ENCODE measurements around the gene INTS4.
"Not testable (repeated sequence)": the region's sequence is repeated elsewhere in the genome, so short reads cannot be mapped to it uniquely, and the experiment has no call there.

INTS4 gene

DNA sequence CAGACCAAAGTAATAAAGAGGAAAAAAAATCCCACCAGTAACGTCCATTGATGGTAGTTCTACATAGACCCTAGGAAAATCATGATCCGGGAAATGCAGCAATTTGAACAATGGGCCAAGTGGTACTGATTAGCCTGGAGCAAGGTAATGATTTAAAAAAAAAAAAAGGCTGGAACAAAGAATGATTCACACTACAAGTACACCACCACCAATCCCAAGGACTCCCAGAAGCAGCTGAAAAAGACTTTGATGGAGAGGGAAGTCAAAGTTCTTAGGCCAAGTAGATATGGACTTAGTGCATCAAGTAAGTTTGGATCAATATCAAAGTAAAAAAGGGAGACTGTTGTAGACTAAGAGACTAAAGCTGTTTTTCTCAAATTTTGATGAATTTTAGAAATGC, 16.8 kb upstream of the INTS4 start:
- H3K4me3 ChIP-seq (ENCODE audit: low read length): no peak overlapping the region
- no peaks in the 10 kb centered on the region for H3K27me3 ChIP-seq (ENCODE audit: insufficient read depth, low read length)
- H2AFZ ChIP-seq (ENCODE audit: low read depth, low read length): no peak overlapping the region
- no peaks in the 10 kb centered on the region for H3K9me3 ChIP-seq (ENCODE audit: low read length)
- no peaks in the 10 kb centered on the region for H3K36me3 ChIP-seq (ENCODE audit: insufficient read depth, low read length)
- no peaks in the 10 kb centered on the region for H3K4me1 ChIP-seq (ENCODE audit: insufficient read depth, low read length)

DNA sequence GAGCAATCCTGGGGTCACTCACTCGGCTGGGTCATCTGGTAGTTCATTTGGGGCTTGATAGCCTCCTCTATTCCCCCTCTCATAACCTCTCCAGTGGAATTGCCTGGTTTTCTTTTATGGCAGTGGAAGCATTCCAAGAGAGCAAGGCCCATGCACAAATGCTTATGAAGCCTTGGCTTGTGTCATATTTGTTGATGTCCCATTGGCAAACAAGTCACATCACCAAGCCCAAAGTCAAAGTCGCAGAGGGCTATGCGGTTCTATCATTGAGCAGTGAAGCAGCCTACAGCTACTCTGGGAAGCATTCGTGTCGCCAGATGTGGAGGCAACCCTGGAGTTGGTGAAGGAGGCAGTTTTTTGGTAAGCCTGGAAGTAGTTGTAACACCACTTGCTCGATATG, 16.3 kb upstream of the INTS4 start:
- H3K36me3 ChIP-seq (ENCODE audit: insufficient read depth, low read length): no peaks in the 10 kb centered on the region
- no peaks in the 10 kb centered on the region for H3K27me3 ChIP-seq (ENCODE audit: insufficient read depth, low read length)
- H3K4me3 ChIP-seq (ENCODE audit: low read length): no peak overlapping the region
- no peaks in the 10 kb centered on the region for H3K9me3 ChIP-seq (ENCODE audit: low read length)
- no peaks in the 10 kb centered on the region for H3K4me1 ChIP-seq (ENCODE audit: insufficient read depth, low read length)
- no peak overlapping the region for H2AFZ ChIP-seq (ENCODE audit: low read depth, low read length)

DNA sequence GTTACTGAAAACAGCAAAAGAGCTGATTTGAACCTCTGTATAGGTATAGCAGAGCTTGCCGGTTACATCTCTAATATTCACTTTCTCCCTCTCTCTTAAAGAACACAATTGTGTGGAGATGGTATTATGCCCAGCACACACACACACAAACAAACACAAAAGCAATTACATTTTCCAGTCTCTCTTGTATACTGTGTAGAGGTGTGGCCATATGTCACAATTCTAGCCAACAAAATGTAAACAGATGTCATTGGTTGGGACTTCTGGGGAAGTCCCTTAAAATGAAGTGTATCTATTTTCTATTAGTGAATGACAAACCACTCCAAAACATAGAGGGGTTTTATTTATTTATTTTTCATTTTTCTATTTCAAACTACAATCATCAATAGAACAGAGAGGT, 15.8 kb upstream of the INTS4 start:
- H3K36me3 ChIP-seq (ENCODE audit: insufficient read depth, low read length): no peaks in the 10 kb centered on the region
- no peak overlapping the region for H3K4me3 ChIP-seq (ENCODE audit: low read length)
- no peaks in the 10 kb centered on the region for H3K4me1 ChIP-seq (ENCODE audit: insufficient read depth, low read length)
- no peak overlapping the region for H2AFZ ChIP-seq (ENCODE audit: low read depth, low read length)
- H3K9me3 ChIP-seq (ENCODE audit: low read length): no peaks in the 10 kb centered on the region
- H3K27me3 ChIP-seq (ENCODE audit: insufficient read depth, low read length): no peaks in the 10 kb centered on the region

DNA sequence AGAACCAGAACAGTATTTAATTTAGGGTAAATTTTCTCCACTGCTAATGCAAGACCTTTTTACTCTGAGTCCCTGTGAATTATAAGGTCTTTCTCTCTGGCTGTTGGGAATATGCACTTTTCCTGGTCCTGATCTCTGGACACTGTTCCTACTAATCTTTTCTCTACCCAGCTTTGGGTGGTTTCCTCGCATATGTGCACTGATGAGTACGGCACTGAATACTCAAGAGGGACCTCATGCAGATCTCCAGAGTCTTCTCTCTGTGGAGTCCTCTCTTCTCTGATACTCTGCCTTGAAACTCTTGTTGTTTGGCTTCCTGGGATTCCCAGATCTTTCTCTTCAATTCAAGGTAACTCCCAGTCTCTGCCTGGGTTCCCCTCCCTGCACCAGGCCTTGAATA, 14.6 kb upstream of the INTS4 start:
- Histone ChIP-seq H3K27me3 (ENCODE audit: insufficient read depth, low read length) (no peaks in the 10 kb centered on the region), H3K4me1 (ENCODE audit: insufficient read depth, low read length) (no peaks in the 10 kb centered on the region), H3K4me3 (ENCODE audit: low read length) (no peak overlapping the region), H2AFZ (ENCODE audit: low read depth, low read length) (no peak overlapping the region), H3K9me3 (ENCODE audit: low read length) (no peaks in the 10 kb centered on the region), H3K36me3 (ENCODE audit: insufficient read depth, low read length) (no peaks in the 10 kb centered on the region)

DNA sequence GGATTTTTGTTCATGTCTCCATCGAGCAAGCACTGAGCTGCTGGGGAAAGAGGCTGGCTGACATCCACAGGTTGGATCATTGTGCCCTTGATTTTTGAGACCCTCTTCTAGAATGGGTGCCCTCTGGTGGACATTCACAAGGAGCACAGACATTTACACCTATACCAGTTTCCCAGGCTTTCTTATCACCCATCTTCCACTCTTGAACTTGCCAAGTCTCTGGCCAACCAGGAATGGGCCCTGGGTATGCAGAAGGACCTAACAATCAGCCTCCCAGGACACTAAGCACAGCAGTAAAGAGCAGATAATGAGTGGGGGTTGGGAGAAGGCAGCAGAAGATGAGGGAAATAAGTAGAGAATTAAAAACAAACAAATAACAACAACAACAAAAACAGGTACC, 5.7 kb upstream of the INTS4 start:
- H2AFZ ChIP-seq (ENCODE audit: low read depth, low read length): no peak overlapping the region
- no peak overlapping the region for H3K4me3 ChIP-seq (ENCODE audit: low read length)
- H3K4me1 ChIP-seq (ENCODE audit: insufficient read depth, low read length): no peaks in the 10 kb centered on the region
- H3K27me3 ChIP-seq (ENCODE audit: insufficient read depth, low read length): no peaks in the 10 kb centered on the region
- H3K9me3 ChIP-seq (ENCODE audit: low read length): no peaks in the 10 kb centered on the region
- H3K36me3 ChIP-seq (ENCODE audit: insufficient read depth, low read length): no peaks in the 10 kb centered on the region

DNA sequence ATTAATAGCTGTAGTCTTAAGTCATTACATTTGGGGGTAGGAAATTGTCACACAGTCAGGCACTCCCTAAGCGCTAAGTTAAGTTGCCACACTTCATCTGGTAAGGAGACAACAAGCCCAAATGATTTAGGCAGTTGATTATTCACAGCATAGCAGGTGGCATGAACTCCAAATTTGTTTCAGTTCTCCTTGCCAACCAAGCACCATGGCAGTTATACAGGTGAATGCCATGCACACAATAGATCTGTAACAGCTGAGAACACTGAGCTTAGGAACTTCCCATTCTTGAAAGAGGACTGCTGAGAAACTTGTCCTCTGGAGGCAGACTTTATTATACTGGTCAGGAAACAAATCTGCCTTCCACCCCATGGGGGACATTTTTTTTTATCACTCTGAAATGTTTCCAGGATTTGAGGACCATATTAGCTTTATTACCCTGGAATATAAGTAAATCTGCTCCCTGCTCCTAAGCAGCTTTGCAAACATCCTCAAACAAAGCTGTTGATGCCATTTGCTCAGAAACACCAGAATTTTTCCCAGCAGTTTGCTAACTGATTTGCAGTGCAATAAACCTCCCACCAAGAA, 5.1 kb upstream of the INTS4 start:
- Histone ChIP-seq H3K4me3 (ENCODE audit: low read length) (no peak overlapping the region), H3K4me1 (ENCODE audit: insufficient read depth, low read length) (no peaks in the 10 kb centered on the region), H3K9me3 (ENCODE audit: low read length) (no peaks in the 10 kb centered on the region), H3K36me3 (ENCODE audit: insufficient read depth, low read length) (no peaks in the 10 kb centered on the region), H3K27me3 (ENCODE audit: insufficient read depth, low read length) (no peaks in the 10 kb centered on the region), H2AFZ (ENCODE audit: low read depth, low read length) (no peak overlapping the region)

DNA sequence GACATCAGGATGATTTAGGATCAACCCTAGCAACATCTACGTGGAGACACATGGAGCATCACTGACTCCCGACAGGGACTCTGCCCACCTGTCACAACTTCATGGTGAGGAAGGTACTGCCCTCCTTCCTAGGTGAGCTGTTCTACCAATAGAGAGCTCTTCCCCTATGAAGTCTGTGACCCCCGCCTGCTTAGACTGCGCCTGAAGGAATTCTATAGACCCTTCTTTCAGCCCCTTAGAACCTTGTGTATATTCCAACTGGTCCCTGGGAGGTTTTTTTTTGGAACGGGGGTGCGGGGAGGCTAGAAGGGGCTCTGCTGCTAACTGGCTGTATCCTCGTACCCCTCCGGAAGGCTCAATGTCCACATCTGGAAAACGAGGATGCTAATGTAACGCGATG, 566 bp downstream of the INTS4 start:
- H3K4me3 ChIP-seq (ENCODE audit: low read length): peak overlapping the region; percentile 96
- H3K36me3 ChIP-seq (ENCODE audit: insufficient read depth, low read length): peaks cover 15% of the 10 kb centered on the region
- H3K27me3 ChIP-seq (ENCODE audit: insufficient read depth, low read length): no peaks in the 10 kb centered on the region
- H3K9me3 ChIP-seq (ENCODE audit: low read length): no peaks in the 10 kb centered on the region
- H3K4me1 ChIP-seq (ENCODE audit: insufficient read depth, low read length): peaks cover 11% of the 10 kb centered on the region
- H2AFZ ChIP-seq (ENCODE audit: low read depth, low read length): peak overlapping the region; percentile 81

DNA sequence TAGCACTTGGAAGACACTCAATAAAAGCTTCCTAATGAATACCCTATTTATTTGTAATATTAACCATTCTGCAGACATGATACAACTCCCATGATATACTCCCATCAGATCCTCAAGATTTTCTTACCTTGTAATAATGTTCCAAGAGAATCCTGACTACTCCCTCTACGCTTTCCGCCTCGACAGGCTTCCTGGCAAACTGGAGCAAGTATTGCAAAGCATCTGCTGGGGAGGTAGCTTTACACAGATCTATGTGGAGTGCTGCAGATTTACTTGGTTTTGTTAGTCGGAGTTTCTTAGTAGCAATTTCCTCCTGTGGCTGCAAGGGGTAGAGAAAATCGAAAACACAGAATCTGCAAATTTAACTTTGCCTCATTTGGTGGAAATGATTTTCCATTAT, 3.5 kb downstream of the INTS4 start:
- Histone ChIP-seq H3K4me3 (ENCODE audit: low read length) (no peak overlapping the region), H3K27me3 (ENCODE audit: insufficient read depth, low read length) (no peaks in the 10 kb centered on the region), H3K9me3 (ENCODE audit: low read length) (peaks cover 3% of the 10 kb centered on the region), H3K36me3 (ENCODE audit: insufficient read depth, low read length) (peaks cover 30% of the 10 kb centered on the region), H2AFZ (ENCODE audit: low read depth, low read length) (no peak overlapping the region), H3K4me1 (ENCODE audit: insufficient read depth, low read length) (peaks cover 11% of the 10 kb centered on the region)

DNA sequence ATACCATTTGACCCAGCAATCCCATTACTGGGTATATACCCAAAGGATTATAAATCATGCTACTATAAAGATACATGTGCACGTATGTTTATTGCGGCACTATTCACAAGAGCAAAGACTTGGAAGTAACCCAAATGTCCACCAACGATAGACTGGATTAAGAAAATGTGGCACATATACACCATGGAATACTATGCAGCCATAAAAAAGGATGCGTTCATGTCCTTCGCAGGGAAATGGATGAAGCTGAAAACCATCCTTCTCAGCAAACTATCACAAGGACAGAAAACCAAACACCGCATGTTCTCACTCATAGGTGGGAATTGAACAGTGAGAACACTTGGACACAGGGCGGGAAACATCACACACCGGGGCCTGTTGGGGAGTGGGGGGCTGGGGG, 8.0 kb downstream of the INTS4 start:
- H2AFZ ChIP-seq (ENCODE audit: low read depth, low read length); H3K27me3 ChIP-seq (ENCODE audit: insufficient read depth, low read length); H3K4me3 ChIP-seq (ENCODE audit: low read length); H3K4me1 ChIP-seq (ENCODE audit: insufficient read depth, low read length); H3K9me3 ChIP-seq (ENCODE audit: low read length): not testable (repeated sequence)
- H3K36me3 ChIP-seq (ENCODE audit: insufficient read depth, low read length): peaks cover 37% of the 10 kb centered on the region

DNA sequence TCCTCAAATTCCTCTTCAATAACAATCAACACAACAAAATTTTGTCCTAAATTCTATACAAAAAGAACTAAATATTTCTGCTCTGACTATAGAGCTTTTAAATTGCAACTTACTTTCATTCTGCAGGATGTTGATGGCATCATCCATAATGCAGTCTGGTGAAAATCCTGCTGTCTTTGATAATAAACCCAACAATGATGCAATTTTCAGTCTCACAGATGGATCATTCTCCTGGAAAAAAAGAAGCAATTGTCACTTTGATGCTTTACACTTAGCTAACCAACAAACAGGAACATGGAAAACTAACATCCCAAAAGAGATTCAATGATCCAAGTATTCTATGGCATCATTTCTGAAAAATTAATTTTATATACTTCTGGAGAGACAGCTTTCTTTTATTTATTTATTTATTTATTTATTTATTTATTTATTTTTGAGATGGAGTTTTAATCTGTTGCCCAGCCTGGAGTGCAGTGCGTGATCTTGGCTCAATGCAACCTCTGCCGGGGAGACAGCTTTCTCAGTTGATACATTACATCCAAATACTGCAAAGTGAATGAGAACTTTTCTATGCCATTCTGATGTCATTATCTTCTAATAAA, 13.0 kb downstream of the INTS4 start:
- H3K27me3 ChIP-seq (ENCODE audit: insufficient read depth, low read length): no peaks in the 10 kb centered on the region
- peaks cover 1% of the 10 kb centered on the region for H3K9me3 ChIP-seq (ENCODE audit: low read length)
- peaks cover 39% of the 10 kb centered on the region for H3K36me3 ChIP-seq (ENCODE audit: insufficient read depth, low read length)
- H3K4me1 ChIP-seq (ENCODE audit: insufficient read depth, low read length): no peaks in the 10 kb centered on the region
- no peak overlapping the region for H3K4me3 ChIP-seq (ENCODE audit: low read length)
- no peak overlapping the region for H2AFZ ChIP-seq (ENCODE audit: low read depth, low read length)

DNA sequence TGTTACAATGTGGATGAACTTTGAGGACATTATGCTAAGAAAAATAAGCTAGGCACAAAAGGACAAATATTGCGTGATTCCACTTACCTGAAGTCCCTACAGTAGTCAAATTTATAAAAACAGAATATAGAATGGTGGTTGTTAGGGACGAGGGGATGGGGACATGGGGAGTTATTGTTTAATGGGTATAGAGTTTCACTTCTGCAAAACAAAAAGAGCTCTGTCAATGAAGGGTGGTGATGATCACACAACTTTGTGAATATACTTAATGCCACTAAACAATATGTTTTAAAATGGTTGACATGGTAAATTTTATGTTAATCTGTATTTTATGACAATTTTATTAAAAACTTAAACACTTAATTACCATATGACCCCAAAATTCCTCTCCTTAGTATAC, 26.1 kb downstream of the INTS4 start:
- Histone ChIP-seq H3K4me3 (ENCODE audit: low read length) (no peak overlapping the region), H3K9me3 (ENCODE audit: low read length) (no peaks in the 10 kb centered on the region), H3K36me3 (ENCODE audit: insufficient read depth, low read length) (peaks cover 16% of the 10 kb centered on the region), H3K4me1 (ENCODE audit: insufficient read depth, low read length) (no peaks in the 10 kb centered on the region), H2AFZ (ENCODE audit: low read depth, low read length) (no peak overlapping the region), H3K27me3 (ENCODE audit: insufficient read depth, low read length) (no peaks in the 10 kb centered on the region)

DNA sequence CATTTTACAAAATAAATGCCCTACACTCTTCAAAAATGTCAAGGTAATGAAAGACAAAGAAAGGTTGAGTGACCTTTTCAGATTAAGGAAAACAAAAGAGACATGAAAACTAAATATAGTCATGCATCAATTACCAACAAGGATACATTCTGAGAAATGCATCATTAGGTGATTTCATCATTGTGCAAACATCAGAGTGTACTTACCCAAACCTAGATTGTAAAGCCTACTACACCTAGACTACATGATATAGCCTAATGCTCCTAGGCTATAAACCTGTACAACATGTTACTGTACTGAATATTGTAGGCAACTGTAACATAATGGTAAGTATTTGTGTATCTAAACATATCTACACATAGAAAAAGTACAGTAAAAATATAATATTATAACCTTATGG, 26.7 kb downstream of the INTS4 start:
- Histone ChIP-seq H3K9me3 (ENCODE audit: low read length) (no peaks in the 10 kb centered on the region), H3K4me3 (ENCODE audit: low read length) (no peak overlapping the region), H3K36me3 (ENCODE audit: insufficient read depth, low read length) (peaks cover 13% of the 10 kb centered on the region), H2AFZ (ENCODE audit: low read depth, low read length) (no peak overlapping the region), H3K27me3 (ENCODE audit: insufficient read depth, low read length) (no peaks in the 10 kb centered on the region), H3K4me1 (ENCODE audit: insufficient read depth, low read length) (no peaks in the 10 kb centered on the region)

DNA sequence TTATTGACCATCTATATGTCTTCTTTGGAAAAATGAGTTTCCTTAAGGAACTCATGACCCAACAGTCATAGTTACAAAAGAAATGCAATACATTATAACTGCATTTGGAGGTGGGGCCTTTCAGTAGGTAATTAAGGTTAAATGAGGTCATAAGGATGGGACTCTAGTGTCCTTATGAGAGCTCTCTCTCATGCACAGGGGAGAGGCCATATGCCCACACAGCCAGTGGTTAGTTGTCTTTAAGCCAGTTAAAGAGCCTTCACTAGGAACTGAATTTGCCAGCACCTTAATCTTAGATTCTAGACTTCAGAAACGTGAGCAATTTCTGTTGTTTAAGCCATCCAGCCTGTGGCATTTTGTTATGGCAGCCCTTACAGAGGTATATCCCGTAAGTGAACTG, 27.3 kb downstream of the INTS4 start:
- Histone ChIP-seq H3K4me1 (ENCODE audit: insufficient read depth, low read length) (no peaks in the 10 kb centered on the region), H3K36me3 (ENCODE audit: insufficient read depth, low read length) (peaks cover 13% of the 10 kb centered on the region), H3K27me3 (ENCODE audit: insufficient read depth, low read length) (no peaks in the 10 kb centered on the region), H3K9me3 (ENCODE audit: low read length) (no peaks in the 10 kb centered on the region), H2AFZ (ENCODE audit: low read depth, low read length) (no peak overlapping the region), H3K4me3 (ENCODE audit: low read length) (no peak overlapping the region)

DNA sequence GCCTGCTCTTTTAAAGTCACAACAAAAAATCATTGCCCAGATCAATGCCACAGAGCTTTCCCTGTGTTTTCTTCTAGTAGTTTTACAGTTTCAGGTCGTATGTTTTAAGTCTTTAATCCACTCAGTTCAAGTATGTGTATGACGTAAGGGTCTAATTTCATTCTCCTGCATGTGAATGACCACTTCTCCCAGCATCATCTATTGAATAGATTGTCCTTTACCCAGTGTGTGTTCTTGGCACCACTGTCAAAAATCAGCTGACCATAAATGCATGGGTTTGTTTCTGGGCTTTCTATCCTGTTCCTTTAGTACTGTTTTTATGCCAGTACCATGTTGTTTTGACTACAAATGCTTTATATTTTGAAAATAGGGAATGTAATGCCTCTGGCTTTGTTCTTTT, 28.1 kb downstream of the INTS4 start:
- Histone ChIP-seq H2AFZ (ENCODE audit: low read depth, low read length) (no peak overlapping the region), H3K4me1 (ENCODE audit: insufficient read depth, low read length) (no peaks in the 10 kb centered on the region), H3K9me3 (ENCODE audit: low read length) (no peaks in the 10 kb centered on the region), H3K27me3 (ENCODE audit: insufficient read depth, low read length) (no peaks in the 10 kb centered on the region), H3K36me3 (ENCODE audit: insufficient read depth, low read length) (peaks cover 13% of the 10 kb centered on the region), H3K4me3 (ENCODE audit: low read length) (no peak overlapping the region)
